ENCODE results near the gene VPS9D1.
A peak's percentile ranks its signal among the peaks of the same experiment; 100 is the strongest.

The VPS9D1 gene, protein sequence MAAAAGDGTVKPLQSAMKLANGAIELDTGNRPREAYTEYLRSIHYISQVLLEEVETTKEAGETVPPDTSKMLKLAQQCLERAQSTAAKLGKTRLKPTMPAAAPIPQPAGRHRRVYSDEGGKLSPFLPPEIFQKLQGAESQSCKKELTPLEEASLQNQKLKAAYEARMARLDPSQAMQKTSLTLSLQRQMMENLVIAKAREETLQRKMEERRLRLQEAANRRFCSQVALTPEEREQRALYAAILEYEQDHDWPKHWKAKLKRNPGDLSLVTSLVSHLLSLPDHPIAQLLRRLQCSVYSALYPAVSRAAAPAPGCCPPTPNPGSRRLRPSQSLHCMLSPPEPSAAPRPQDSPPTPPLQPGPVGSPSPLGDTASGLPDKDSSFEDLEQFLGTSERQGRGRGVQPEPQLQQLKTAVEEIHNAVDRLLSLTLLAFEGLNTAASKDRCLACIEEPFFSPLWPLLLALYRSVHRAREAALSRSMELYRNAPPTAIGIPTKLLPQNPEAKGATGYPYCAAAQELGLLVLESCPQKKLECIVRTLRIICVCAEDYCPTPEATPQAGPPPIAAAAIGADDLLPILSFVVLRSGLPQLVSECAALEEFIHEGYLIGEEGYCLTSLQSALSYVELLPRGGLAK

DNA sequence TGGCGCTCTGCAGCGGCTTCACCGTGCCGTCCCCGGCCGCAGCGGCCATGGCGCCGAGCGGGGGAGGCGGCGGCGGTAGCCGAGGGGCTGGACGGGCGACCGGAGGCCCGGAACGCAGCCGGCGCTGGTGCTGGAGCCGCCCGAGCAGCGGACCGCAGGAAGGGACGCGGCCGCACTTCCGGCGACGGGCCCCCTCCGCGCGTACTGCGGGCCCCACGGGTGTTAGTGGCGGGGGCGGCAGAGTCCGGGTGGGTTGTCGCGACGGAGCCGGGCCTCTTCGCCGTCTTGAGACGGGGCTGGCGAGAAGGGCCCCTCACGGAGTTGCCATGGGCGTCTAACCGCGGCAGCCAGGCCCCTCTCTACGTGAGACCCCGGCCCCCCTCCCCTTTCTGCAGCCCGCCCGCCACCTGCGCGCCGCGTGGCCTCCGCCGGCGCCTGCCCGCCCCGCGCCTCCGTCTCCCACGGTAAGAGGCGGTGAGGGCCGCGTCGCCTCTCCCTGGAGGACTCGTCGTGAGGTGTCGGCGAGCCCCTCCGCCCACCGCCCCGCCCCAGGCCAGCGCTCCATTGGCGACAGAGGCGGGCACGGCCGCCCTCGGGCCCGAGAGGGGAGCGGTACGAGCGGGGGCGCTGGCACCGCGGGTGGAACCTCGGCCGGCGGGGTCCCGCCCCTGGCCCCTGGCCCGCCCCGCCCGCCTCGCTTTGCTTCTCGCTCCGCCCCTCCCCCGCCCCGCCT is at the start of gene VPS9D1, which contains the start of gene ZNF276:
TSS of gene VPS9D1 (minus strand) at position 86 of the 733 bp plus-strand sequence. CDS start at position 49, 37 bp downstream.
TSS of gene ZNF276 (plus strand) at position 725 of the 733 bp plus-strand sequence. CDS start 104 bp downstream, outside the sequence.
- Histone ChIP-seq H3K27me3 (ENCODE audit: insufficient read depth, low read length) (peaks cover 63% of the 10 kb centered on the region), H3K9ac (ENCODE audit: low read depth, low read length) (peak within 1 kb of the TSS; percentile 75)

DNA sequence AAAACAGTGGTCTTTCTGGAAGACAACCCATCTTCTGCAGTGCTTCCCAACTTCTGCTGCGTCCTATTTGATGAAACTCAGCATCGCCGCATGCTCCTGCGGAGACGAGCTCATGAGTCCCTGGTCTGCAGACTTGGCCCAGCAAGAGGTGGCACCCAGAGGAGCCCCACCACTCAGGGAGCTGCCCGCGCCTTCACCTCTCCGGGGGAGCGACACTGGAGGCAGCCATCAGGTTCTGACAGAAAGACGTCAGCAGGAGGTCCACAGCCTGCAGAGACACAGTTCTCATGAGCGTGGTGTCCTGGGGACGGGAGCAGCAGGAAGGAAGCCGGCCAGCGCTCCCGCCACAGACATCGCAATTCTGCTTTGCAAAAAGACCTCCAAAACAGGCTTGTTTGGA is 49.7 kb upstream of the VPS9D1 start:
- H3K4me3 ChIP-seq (ENCODE audit: low read length): no peak overlapping the region
- H3K27me3 ChIP-seq (ENCODE audit: insufficient read depth, low read length): no peaks in the 10 kb centered on the region
- peaks cover 97% of the 10 kb centered on the region for H3K36me3 ChIP-seq (ENCODE audit: insufficient read depth, low read depth, low read length)
- H3K9me3 ChIP-seq (ENCODE audit: insufficient read depth, low read depth, low read length): no peaks in the 10 kb centered on the region
- no peaks in the 10 kb centered on the region for H3K4me1 ChIP-seq (ENCODE audit: insufficient read depth, low read length)
- no peak overlapping the region for H3K27ac ChIP-seq (ENCODE audit: low read length)
- no peak overlapping the region for H3K9ac ChIP-seq (ENCODE audit: low read depth, low read length)

More for the DNA sequence above, at the start of gene VPS9D1, which contains the start of gene ZNF276:
- Histone ChIP-seq H3K27ac (ENCODE audit: low read length) (no peak within 1 kb of the TSS), H3K9me3 (ENCODE audit: insufficient read depth, low read depth, low read length) (no peaks in the 10 kb centered on the region), H3K4me1 (ENCODE audit: insufficient read depth, low read length) (no peaks in the 10 kb centered on the region; the same call in none of the 2 replicates), H3K4me3 (ENCODE audit: low read length) (peak within 1 kb of the TSS; percentile 70), H3K36me3 (ENCODE audit: insufficient read depth, low read depth, low read length) (peaks cover 10% of the 10 kb centered on the region; the same call in 1 of the 2 replicates)

DNA sequence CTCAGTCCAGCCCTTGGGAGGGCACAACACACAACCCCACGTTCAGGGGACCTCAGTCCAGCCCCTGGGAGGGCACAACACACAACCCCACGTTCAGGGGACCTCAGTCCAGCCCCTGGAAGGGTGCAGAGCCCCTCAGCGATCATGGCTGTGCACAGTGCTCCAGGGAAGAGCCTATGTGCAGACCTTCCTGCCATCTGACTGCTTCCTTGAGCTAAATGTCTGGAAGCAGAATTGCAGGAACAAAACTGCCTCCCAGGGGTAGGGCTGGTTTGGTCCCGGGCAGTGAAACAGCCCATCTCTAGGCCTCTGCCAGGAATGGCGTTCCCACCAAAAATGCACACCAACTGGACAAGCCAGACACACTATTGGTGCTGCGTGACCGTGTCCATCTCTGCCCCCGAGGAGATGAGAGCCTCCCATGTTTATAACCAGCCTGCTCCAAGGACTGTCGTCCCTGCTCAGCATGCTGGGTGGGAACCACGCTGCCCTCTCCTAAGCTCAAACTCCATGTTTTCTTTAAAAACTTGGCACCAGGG is 44.7 kb upstream of the VPS9D1 start:
- H3K9ac ChIP-seq (ENCODE audit: low read depth, low read length): no peak overlapping the region
- peaks cover 96% of the 10 kb centered on the region for H3K36me3 ChIP-seq (ENCODE audit: insufficient read depth, low read depth, low read length)
- no peak overlapping the region for H3K4me3 ChIP-seq (ENCODE audit: low read length)
- no peaks in the 10 kb centered on the region for H3K27me3 ChIP-seq (ENCODE audit: insufficient read depth, low read length)
- no peak overlapping the region for H3K27ac ChIP-seq (ENCODE audit: low read length)
- no peaks in the 10 kb centered on the region for H3K4me1 ChIP-seq (ENCODE audit: insufficient read depth, low read length)
- no peaks in the 10 kb centered on the region for H3K9me3 ChIP-seq (ENCODE audit: insufficient read depth, low read depth, low read length)

- Histone ChIP-seq H3K36me3 (ENCODE audit: insufficient read depth, low read depth, low read length) (peaks cover 96% of the 10 kb centered on the region), H3K4me3 (ENCODE audit: low read length) (no peak overlapping the region), H3K27ac (ENCODE audit: low read length) (no peak overlapping the region), H3K9ac (ENCODE audit: low read depth, low read length) (no peak overlapping the region), H3K4me1 (ENCODE audit: insufficient read depth, low read length) (no peaks in the 10 kb centered on the region), H3K9me3 (ENCODE audit: insufficient read depth, low read depth, low read length) (no peaks in the 10 kb centered on the region), H3K27me3 (ENCODE audit: insufficient read depth, low read length) (no peaks in the 10 kb centered on the region)
Measured at GRCh38 chr16:89764711-89765201, 44.1 kb upstream of the VPS9D1 start.

GRCh38 chr16:89761304-89761922 is 40.7 kb upstream of the VPS9D1 start:
- H3K4me3 ChIP-seq (ENCODE audit: low read length): no peak overlapping the region
- peaks cover 93% of the 10 kb centered on the region for H3K36me3 ChIP-seq (ENCODE audit: insufficient read depth, low read depth, low read length)

GRCh38 chr16:89759746-89760340 is 39.1 kb upstream of the VPS9D1 start:
- H3K4me1 ChIP-seq (ENCODE audit: insufficient read depth, low read length): no peaks in the 10 kb centered on the region
- H3K9me3 ChIP-seq (ENCODE audit: insufficient read depth, low read depth, low read length): no peaks in the 10 kb centered on the region
- no peak overlapping the region for H3K4me3 ChIP-seq (ENCODE audit: low read length)
- no peak overlapping the region for H3K27ac ChIP-seq (ENCODE audit: low read length)
- no peaks in the 10 kb centered on the region for H3K27me3 ChIP-seq (ENCODE audit: insufficient read depth, low read length)
- H3K36me3 ChIP-seq (ENCODE audit: insufficient read depth, low read depth, low read length): peaks cover 90% of the 10 kb centered on the region
- H3K9ac ChIP-seq (ENCODE audit: low read depth, low read length): no peak overlapping the region

More at GRCh38 chr16:89761304-89761922, 40.7 kb upstream of the VPS9D1 start:
- Histone ChIP-seq H3K27me3 (ENCODE audit: insufficient read depth, low read length) (no peaks in the 10 kb centered on the region), H3K9ac (ENCODE audit: low read depth, low read length) (no peak overlapping the region), H3K4me1 (ENCODE audit: insufficient read depth, low read length) (no peaks in the 10 kb centered on the region), H3K9me3 (ENCODE audit: insufficient read depth, low read depth, low read length) (no peaks in the 10 kb centered on the region), H3K27ac (ENCODE audit: low read length) (no peak overlapping the region)

DNA sequence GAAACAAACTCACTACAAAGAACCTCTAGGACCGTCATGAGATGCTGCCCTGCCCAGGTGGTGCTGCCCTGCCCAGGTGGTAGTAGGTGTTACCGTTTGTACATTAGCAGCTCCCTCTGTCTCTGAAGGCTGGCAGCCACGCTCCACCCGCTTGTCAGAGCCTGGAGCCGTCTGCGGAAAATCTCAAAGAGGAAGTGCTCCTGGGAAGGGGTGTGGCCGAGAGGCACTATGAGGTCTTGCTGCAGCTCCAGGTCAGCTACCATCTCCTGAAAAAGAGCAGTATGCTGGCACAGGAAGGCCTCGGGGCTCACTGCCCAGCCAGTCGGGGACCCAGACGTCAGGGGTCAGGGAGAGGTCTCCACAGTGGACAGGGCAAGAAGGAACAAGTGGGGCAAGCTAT is 28.9 kb upstream of the VPS9D1 start:
- Histone ChIP-seq H3K4me3 (ENCODE audit: low read length) (no peak overlapping the region), H3K9ac (ENCODE audit: low read depth, low read length) (no peak overlapping the region), H3K36me3 (ENCODE audit: insufficient read depth, low read depth, low read length) (peaks cover 75% of the 10 kb centered on the region), H3K27me3 (ENCODE audit: insufficient read depth, low read length) (no peaks in the 10 kb centered on the region), H3K4me1 (ENCODE audit: insufficient read depth, low read length) (no peaks in the 10 kb centered on the region), H3K27ac (ENCODE audit: low read length) (no peak overlapping the region), H3K9me3 (ENCODE audit: insufficient read depth, low read depth, low read length) (no peaks in the 10 kb centered on the region)

DNA sequence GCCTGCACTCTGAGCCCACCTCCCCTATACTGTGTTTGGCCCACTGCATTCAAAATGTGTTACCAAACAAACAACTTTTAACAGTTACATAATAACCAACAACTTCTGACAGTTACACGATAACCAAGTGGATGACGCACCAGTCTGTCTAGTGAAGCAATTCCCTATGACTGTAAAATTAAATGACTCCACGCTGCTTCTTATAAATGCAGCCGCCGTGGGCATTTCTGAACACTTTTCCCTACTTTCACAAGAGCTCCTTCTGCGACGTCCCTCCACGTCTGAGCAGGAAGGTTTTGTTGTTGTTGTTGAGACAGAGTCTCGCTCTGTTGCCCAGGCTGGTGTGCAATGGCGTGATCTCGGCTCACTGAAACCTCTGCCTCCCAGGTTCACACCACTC is 28.2 kb upstream of the VPS9D1 start:
- no peaks in the 10 kb centered on the region for H3K4me1 ChIP-seq (ENCODE audit: insufficient read depth, low read length)
- no peaks in the 10 kb centered on the region for H3K9me3 ChIP-seq (ENCODE audit: insufficient read depth, low read depth, low read length)
- H3K36me3 ChIP-seq (ENCODE audit: insufficient read depth, low read depth, low read length): peaks cover 82% of the 10 kb centered on the region
- H3K27me3 ChIP-seq (ENCODE audit: insufficient read depth, low read length): no peaks in the 10 kb centered on the region
- H3K27ac ChIP-seq (ENCODE audit: low read length): no peak overlapping the region
- H3K4me3 ChIP-seq (ENCODE audit: low read length): no peak overlapping the region
- no peak overlapping the region for H3K9ac ChIP-seq (ENCODE audit: low read depth, low read length)

DNA sequence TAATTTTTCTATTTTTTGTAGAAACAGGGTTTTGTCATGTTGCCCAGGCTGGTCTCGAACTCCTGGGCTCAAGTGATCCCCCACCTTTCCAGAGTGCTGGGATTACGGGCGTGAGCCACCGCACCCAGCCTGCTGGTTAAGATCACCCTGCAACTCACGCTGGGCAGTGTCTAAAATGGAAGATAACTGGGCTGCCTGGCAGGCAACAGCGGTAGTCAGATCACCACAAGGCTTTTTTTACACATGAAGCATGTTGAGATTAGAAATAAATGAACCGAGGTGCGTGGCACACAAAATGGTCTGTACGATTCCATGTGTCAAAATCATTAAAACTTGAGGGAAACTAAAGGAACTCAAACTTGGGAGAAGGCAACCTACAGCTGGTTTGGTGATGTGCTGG is 27.4 kb upstream of the VPS9D1 start:
- H3K27ac ChIP-seq (ENCODE audit: low read length): no peak overlapping the region
- no peaks in the 10 kb centered on the region for H3K4me1 ChIP-seq (ENCODE audit: insufficient read depth, low read length)
- H3K4me3 ChIP-seq (ENCODE audit: low read length): no peak overlapping the region
- H3K36me3 ChIP-seq (ENCODE audit: insufficient read depth, low read depth, low read length): peaks cover 84% of the 10 kb centered on the region
- H3K9me3 ChIP-seq (ENCODE audit: insufficient read depth, low read depth, low read length): no peaks in the 10 kb centered on the region
- no peak overlapping the region for H3K9ac ChIP-seq (ENCODE audit: low read depth, low read length)
- no peaks in the 10 kb centered on the region for H3K27me3 ChIP-seq (ENCODE audit: insufficient read depth, low read length)

DNA sequence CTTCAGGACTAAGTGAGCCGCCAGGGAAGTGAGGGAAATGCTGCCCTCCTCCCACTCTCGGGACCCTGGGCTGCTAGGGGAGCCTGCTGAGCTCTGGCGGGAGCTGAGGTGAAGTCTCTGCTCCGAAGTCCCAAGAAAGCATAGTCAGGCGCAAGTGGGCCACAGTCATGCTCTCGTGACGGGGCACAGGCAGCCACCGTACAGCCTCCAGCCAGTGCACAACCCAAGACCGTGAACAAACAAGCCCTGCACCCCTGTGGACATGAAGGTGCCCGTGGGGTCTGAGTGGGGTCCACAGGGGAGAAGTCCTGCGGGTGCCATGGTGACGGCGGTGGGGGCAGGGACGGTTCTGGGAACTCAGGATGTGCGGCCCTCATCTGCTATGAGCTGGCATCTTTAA is 25.3 kb upstream of the VPS9D1 start:
- Histone ChIP-seq H3K27ac (ENCODE audit: low read length) (no peak overlapping the region), H3K4me3 (ENCODE audit: low read length) (no peak overlapping the region), H3K27me3 (ENCODE audit: insufficient read depth, low read length) (no peaks in the 10 kb centered on the region), H3K36me3 (ENCODE audit: insufficient read depth, low read depth, low read length) (peaks cover 90% of the 10 kb centered on the region), H3K4me1 (ENCODE audit: insufficient read depth, low read length) (no peaks in the 10 kb centered on the region), H3K9me3 (ENCODE audit: insufficient read depth, low read depth, low read length) (no peaks in the 10 kb centered on the region), H3K9ac (ENCODE audit: low read depth, low read length) (no peak overlapping the region)
